MCF 10A (cell line): Measurements from ENCODE around the gene SNX32. TPM values are rescaled to one million over a fixed set of nuclear protein-coding genes. Genes with fewer than 3 reads are reported as not detected.

ENCODE experiments used
- BruUV-seq: library from RNA; stranded (reverse); fragments of 400-500 nt; replicated peaks from 2 replicates; lab custom pipeline; 2021; lab: Mats Ljungman, UMichigan
- CTCF ChIA-PET: fragments of 300-600 bp; sonication (Branson Sonifier 250); formaldehyde crosslinking; extraction: SDS; loops from one replicate; lab custom pipeline; 2021; ENCODE audit warnings: antibody characterized with exemption, inconsistent platforms; lab: Yijun Ruan, JAX
- POLR2A ChIA-PET: fragments of 300-600, 350-650 bp; sonication (Branson Sonifier 250); formaldehyde crosslinking; extraction: SDS; loops from one replicate; lab custom pipeline; 2020; ENCODE audit warnings: antibody characterized with exemption, inconsistent platforms; lab: Yijun Ruan, JAX
- DNase-seq: peaks from one replicate; pipeline ENCODE4 v3.0.0-alpha.2; 2018; ENCODE audit not compliant: unreplicated experiment
- H3K27ac Mint-ChIP-seq: one replicate; pipeline ENCODE4 v1.8.0; 2022; ENCODE audit warnings: mild to moderate bottlenecking, low read depth, mixed read lengths; ENCODE audit not compliant: unreplicated experiment
- H3K27me3 Mint-ChIP-seq: one replicate; pipeline ENCODE4 v1.8.0; 2022; ENCODE audit warnings: mixed read lengths; ENCODE audit not compliant: insufficient read depth, unreplicated experiment
- H3K36me3 Mint-ChIP-seq: one replicate; pipeline ENCODE4 v1.8.0; 2022; ENCODE audit warnings: mild to moderate bottlenecking, moderate library complexity, mixed read lengths; ENCODE audit not compliant: insufficient read depth, unreplicated experiment
- H3K4me1 Mint-ChIP-seq: one replicate; pipeline ENCODE4 v1.8.0; 2022; ENCODE audit warnings: mixed read lengths; ENCODE audit not compliant: insufficient read depth, unreplicated experiment
- H3K4me3 Mint-ChIP-seq: one replicate; pipeline ENCODE4 v1.8.0; 2022; ENCODE audit warnings: mild to moderate bottlenecking, moderate library complexity, mixed read lengths; ENCODE audit not compliant: unreplicated experiment
- H3K9me3 Mint-ChIP-seq: one replicate; pipeline ENCODE4 v1.8.0; 2022; ENCODE audit warnings: mixed read lengths; ENCODE audit not compliant: unreplicated experiment
- CTCF ChIP-seq: fragments of 200-600 bp; IDR thresholded peaks from one replicate; pipeline ENCODE4 v1.8.0; 2022; ENCODE audit warnings: antibody characterized with exemption, mild to moderate bottlenecking; ENCODE audit not compliant: unreplicated experiment
- intact Hi-C: fragments of 100-400 bp; cut with micrococcal nuclease; formaldehyde crosslinking; loops from 2 replicates; pipeline ENCODE4 v1.14.1; 2022
- total RNA-seq: library from RNA; stranded (reverse); gene quantifications from 2 replicates; pipeline ENCODE4 v1.2.3, GENCODE V29; 2022

Gene SNX32
- total RNA-seq, 1 experiment from 2014 or later = not detected

GRCh38 chr11:65879617-65880016, 45.9 kb downstream of the SNX32 start, which contains the start of gene CTSW:
TSS of gene CTSW (plus strand) at chr11:65879837. CDS start at chr11:65879855, 18 bp downstream.
- CTCF ChIA-PET = interaction anchor here (0.6 to 2.4 kb wide), 3 partner anchors 8 to 120 kb away, joined by 3 to 15 read pairs (median 3); partner anchors contain the start of gene FIBP
- POLR2A ChIA-PET = interaction anchor here (2.1 kb wide), 1 partner anchor 8 kb away, joined by 8 read pairs; the partner anchor contains the start of gene FIBP
- no peak for TF ChIP-seq CTCF
- no peak within 1 kb of the TSS for H3K27ac Mint-ChIP-seq
- no peak for DNase-seq
- intact Hi-C loops = no loop called here
- BruUV-seq = no TSS peak
- H3K4me1 Mint-ChIP-seq = no peaks in the 10 kb centered on the region
- H3K36me3 Mint-ChIP-seq = peaks cover 6% of the 10 kb centered on the region
- no peaks in the 10 kb centered on the region for H3K9me3 Mint-ChIP-seq
- H3K4me3 Mint-ChIP-seq = no peak within 1 kb of the TSS
- no peaks in the 10 kb centered on the region for H3K27me3 Mint-ChIP-seq

- Mint-ChIP-seq H3K27ac (no peak overlapping the region), H3K4me3 (no peak overlapping the region), H3K27me3 (no peaks in the 10 kb centered on the region), H3K4me1 (no peaks in the 10 kb centered on the region), H3K36me3 (peaks cover 10% of the 10 kb centered on the region), H3K9me3 (no peaks in the 10 kb centered on the region)
- intact Hi-C loops = no loop called here
- CTCF ChIA-PET = interaction anchor here (0.6 to 2.5 kb wide), 4 partner anchors 8 to 119 kb away, joined by 3 to 15 read pairs (median 4); partner anchors contain the start of genes FIBP and MUS81
- POLR2A ChIA-PET = no interaction called here
- no TSS peak for BruUV-seq
- no peak for DNase-seq
- no peak for TF ChIP-seq CTCF
Observed at GRCh38 chr11:65880027-65880426, 46.3 kb downstream of the SNX32 start.

- Mint-ChIP-seq H3K27ac (no peak overlapping the region), H3K4me1 (no peaks in the 10 kb centered on the region), H3K9me3 (no peaks in the 10 kb centered on the region), H3K36me3 (peaks cover 16% of the 10 kb centered on the region), H3K4me3 (no peak overlapping the region), H3K27me3 (no peaks in the 10 kb centered on the region)
- POLR2A ChIA-PET = interaction anchor here (0.5 to 1.4 kb wide), 4 partner anchors 9 to 161 kb away, joined by 3 to 6 read pairs (median 4); partner anchors contain the start of gene CCDC85B
- no TSS peak for BruUV-seq
- DNase-seq = no peak
- intact Hi-C loops = no loop called here
- no peak for TF ChIP-seq CTCF
- CTCF ChIA-PET = interaction anchor here (0.6 to 2.5 kb wide), 4 partner anchors 21 to 473 kb away, joined by 3 to 6 read pairs (median 5); partner anchors contain the start of genes KAT5 and MUS81
Observed at GRCh38 chr11:65880844-65881421, 47.2 kb downstream of the SNX32 start.

DNA sequence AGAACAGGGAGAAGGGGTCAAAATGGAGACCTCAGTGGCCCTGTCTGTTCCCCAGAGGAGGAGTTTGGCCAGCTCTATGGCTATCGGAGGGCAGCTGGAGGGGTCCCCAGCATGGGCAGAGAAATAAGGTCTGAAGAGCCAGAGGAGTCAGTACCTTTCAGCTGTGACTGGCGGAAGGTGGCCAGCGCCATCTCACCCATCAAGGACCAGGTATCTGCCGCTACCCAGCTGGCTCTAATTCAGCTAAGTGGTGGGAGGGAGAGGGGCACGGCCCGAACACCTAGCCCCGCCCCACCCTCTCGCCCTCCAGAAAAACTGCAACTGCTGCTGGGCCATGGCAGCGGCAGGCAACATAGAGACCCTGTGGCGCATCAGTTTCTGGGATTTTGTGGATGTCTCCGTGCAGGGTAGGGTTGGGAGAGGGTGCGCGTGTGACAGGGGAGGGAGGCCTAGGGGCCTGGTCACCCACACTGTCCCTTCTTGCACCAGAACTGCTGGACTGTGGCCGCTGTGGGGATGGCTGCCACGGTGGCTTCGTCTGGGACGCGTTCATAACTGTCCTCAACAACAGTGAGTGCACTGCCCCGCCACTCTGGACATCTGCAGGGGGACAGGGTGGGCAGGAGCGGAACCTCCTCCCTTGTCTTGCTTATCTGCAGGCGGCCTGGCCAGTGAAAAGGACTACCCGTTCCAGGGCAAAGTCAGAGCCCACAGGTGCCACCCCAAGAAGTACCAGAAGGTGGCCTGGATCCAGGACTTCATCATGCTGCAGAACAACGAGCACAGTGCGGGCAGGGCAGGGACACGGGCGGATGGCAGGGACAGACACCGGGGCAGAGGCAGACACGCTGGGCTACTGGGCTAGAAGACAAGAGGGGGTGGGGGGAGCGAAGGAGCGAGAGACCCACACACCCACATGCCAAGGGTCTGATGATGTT, 48.6 kb downstream of the SNX32 start:
- Mint-ChIP-seq H3K36me3 (peaks cover 26% of the 10 kb centered on the region), H3K27ac (no peak overlapping the region), H3K4me1 (no peaks in the 10 kb centered on the region), H3K4me3 (no peak overlapping the region), H3K9me3 (no peaks in the 10 kb centered on the region), H3K27me3 (no peaks in the 10 kb centered on the region)
- no TSS peak for BruUV-seq
- no peak for DNase-seq
- ChIA-PET POLR2A (interaction anchor here (1.3 kb wide), 1 partner anchor 21 kb away, joined by 4 read pairs; no protein-coding TSS in a partner anchor), CTCF (interaction anchor here (0.7 to 9.0 kb wide), 5 partner anchors 11 to 171 kb away, joined by 3 to 203 read pairs (median 4); partner anchors contain the start of genes KAT5 and MUS81)
- TF ChIP-seq CTCF = no peak
- intact Hi-C loops = no loop called here
